NCI-H187 treated with DMSO at 0.1 percent for 48 hours (cell line): ENCODE results near the gene S100A1.
"Not testable (repeated sequence)": the region's sequence is repeated elsewhere in the genome, so short reads cannot be mapped to it uniquely, and the experiment has no call there.

Source experiments
- DNase-seq: peaks from one replicate; lab custom pipeline; 2025; lab: John Stamatoyannopoulos, UW

S100A1 gene

DNA sequence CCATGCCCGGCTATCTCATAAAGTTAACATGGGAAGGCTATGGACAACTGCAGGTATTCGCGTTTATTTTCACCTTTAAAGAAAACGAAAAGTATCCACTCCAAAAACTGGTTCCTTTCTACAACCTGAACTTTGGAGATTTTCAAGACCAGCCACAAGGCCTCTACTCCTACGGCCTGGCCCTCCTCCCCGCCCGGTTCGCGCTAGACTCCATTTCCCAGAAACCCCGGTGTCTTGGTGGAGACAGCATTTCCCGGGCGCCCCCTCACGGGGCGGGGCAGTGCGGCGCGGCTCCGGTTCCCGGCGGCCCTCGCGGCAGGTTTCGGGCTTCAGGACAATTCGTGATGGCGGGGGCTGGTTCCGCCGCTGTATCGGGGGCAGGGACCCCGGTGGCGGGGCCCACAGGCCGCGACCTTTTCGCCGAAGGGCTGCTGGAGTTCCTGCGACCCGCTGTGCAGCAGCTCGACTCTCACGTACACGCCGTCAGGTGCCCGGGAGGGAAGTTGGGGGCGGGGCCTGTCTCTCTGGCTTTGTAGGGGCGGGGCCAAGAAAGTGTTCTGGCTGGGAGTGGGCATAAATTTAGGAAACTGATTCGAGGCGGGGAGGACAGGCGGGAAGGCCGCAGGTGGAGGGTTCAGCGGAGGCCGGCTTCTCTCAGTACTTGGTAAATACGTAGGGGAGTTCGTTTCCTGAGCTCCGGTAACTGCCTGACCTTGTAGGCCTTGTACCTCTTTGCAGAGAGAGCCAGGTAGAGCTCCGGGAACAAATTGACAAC, 30.4 kb downstream of the S100A1 start, which contains the start of gene SNAPIN:
SNAPIN (plus strand) TSS at position 304 of the 775 bp plus-strand sequence; CDS start at position 345, 41 bp downstream.
- DNase-seq = peak; percentile 92

DNA sequence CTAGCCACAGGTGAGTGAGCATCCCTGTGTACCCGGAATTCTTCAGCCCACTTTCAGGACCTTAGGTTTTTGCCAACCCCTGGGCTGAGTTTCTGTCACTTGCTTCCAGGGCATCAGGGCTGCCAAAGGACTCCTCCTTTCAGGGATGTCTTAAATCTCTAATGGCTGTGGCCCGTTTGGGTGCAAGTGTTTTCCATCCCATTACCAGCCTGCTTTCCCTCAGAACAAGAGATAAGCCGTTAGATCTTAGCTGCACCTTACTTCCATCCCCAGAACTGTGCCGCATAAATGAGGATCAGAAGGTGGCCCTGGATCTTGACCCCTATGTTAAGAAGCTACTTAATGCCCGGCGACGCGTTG, 30.9 kb downstream of the S100A1 start:
- no peak for DNase-seq

DNA sequence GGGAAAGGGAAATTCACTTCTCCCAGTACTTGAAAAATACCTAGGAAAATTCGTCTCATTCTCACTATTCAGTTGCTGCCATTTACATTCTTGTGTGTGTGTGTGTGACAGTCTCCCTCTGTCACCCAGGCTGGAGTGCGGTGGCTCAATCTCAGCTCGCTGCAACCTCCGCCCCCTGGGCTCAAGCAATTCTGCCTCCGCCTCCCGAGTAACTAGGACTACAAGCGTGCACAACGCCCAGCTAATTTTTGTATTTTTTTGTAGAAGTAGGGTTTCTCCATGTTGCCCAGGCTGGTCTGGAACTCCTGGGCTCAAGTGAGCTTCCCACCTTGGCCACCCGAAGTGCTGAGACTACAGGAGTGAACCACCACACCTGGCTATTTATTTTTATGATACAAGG, 31.4 kb downstream of the S100A1 start:
- DNase-seq = no peak

DNA sequence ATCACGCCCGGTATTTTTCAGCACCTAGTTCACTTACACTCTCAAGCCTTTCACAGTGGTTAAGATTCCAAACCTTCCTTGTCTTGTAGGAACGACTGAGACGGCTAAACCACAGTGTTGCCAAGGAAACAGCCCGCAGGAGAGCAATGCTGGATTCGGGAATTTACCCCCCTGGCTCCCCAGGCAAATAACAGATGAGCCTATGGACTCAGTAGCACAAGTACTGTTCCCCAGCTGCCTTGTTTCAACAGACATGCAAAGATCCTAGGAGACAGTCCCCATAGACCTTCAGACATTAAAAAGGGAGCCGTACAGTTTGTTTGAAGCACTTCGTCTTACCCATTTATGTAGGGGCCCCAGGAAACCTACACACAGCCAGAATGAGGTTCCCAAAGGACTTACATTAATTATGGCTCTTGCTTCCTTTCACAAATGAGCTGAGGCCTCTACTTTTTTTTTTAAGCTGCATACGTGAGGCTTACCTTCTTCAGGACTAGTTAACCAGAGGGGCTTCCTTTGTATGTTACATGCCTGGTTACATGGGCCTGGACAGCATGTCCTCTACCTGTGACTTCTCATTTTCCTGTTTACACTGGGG, 33.0 kb downstream of the S100A1 start:
- no peak for DNase-seq

DNA sequence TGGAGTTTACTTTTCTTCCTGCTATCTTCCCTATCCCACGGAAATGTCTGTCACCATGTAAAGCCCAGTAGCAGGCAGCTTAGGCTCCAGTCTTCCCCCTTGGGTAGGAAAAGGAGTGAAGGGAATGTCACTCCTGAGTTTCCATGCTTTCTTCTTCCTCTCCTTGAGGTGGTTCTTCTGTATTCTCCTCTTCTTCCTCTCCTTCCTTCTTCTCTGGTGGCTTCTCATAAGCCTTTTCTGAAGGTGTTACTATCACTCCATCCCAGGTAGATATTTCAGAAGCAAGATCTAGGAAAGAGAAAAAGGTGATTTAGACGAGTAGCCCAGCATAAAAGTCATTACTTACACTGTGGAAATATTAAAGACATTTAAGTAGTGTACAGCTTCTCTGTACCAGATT, 34.0 kb downstream of the S100A1 start:
- no peak for DNase-seq

DNA sequence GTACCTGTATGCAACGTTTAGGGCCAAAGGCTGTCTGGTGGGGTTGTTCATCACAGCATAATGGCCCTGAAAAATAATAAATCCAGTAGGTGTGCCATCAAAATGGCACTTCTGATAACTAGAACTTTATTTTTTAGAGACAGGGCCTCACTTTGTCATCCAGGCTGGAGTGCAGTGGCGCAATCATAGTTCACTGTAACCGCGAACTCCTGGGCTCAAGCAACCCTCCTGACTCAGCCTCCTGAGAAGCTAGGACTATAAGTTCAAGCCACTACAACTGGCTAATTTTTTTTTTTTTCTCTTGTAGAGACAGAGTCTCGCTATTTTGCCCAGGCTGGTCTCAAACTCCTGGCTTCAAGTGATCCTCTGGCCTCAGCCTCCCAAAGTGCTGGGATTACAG, 35.0 kb downstream of the S100A1 start:
- DNase-seq = no peak

DNA sequence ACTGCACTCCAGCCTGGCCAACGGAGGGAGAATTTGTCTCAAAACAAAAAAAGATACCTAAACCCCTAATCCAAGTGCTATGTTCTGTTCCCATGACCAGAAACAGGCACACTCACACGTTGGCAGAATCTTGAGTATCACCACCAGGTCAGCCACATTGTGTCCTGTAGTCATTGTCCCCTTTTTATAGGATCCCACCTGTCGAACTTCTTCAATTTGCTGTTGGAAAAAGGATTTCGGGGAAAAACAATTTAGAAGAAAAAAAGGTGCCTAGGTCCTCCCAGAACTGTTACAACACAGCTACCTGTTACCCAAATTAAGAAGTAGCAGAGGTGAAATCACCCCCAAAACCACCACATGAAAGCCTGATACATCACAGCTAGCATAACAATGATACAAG, 39.2 kb downstream of the S100A1 start:
- no peak for DNase-seq

DNA sequence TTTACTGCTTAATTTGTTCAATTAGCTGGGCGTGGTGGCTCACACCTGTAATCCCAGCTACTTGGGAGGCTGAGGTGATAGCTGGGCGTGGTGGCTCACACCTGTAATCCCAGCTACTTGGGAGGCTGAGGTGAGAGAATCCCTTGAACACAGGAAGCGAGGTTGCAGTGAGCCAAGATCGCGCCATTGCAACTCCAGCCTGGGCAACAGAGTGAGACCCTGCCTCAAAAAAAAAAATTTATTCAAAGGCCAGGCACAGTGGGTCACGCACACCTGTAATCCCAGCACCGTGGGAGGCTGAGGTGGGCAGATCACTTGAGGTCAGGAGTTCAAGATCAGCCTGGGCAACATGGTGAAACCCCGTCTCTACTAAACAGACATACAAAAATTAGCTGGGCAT, 40.4 kb downstream of the S100A1 start:
- DNase-seq = not testable (repeated sequence)

DNA sequence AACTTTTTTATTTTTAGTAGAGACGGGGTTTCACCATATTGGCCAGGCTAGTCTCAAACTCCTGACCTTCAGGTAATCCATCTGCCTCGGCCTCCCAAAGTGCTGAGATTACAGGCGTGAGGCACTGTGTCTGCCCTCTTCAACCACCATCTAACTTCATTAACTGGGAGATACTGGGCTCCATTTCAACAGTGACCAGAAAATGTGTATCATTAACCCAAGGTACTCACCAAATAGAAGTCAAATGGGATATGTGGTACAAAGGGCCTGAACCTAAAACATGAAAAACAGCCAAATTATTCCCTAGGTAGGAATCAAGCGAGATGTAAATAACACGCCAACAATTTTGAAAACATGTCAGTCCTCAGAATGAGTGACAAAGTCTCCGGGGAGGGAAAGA, 41.4 kb downstream of the S100A1 start:
- DNase-seq = no peak

DNA sequence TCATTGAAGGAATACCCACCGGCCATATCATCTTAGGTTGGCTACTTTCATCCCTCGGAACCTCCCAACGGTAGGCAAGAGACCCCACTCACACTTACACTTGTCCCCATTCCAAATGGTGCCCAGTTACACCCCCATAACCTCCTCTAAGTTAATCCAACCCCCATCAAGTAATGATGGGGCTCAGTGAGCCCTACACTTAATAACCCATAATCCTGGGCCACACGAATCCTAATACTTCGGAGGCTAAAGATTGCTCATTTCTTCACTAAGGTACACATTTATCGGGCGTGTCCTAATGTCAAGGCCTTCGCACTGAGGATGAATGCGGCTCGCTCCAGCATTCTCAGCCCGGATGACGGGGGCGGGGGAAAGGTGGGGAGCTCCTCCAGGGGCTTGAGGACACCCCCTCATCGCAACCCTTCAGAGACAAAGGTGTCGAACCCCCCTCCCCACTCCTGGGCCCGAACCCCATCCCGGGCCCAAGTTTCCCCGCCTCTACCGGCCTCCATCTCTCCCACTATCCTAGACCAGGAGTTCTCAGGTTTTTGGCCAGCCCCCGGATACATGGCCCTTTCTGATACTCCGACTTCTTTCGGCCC, 42.1 kb downstream of the S100A1 start:
- DNase-seq = no peak

DNA sequence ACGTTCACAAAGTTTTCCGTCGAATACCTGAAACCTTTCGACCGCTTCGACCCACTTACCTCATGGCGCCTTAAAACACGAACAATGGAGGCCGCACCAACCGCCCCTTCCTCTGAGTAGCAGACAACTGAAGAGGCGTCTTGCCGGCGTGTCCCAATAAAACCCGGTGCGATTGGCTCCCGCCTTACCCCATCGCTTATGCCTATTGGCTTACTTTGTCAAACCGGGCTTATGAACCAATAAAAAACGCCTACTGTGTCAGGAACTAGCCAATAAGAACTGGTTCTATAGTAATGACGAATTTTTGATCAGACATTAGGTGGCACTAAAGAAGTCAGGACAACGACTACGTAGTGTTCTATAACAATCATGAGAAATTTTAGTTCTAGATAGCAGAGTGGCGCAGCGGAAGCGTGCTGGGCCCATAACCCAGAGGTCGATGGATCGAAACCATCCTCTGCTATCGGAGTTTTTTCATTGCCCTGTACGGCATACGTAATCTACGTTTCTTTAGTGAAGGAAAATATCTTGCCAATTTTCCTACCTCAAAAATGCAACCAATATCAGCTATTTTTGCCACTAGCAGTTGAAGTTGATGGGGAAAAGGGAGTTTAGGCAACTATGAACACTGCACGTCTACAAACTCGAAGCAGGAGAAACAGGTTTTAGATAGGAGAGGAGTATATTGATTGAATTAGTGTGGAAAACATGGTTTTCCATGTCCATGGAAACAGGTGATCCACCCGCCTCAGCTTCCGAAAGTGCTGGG, 42.8 kb downstream of the S100A1 start, which contains the start of gene ILF2:
ILF2 (minus strand) TSS at position 135 of the 769 bp plus-strand sequence; CDS start at position 64, 71 bp downstream.
- peak; percentile 100 for DNase-seq

DNA sequence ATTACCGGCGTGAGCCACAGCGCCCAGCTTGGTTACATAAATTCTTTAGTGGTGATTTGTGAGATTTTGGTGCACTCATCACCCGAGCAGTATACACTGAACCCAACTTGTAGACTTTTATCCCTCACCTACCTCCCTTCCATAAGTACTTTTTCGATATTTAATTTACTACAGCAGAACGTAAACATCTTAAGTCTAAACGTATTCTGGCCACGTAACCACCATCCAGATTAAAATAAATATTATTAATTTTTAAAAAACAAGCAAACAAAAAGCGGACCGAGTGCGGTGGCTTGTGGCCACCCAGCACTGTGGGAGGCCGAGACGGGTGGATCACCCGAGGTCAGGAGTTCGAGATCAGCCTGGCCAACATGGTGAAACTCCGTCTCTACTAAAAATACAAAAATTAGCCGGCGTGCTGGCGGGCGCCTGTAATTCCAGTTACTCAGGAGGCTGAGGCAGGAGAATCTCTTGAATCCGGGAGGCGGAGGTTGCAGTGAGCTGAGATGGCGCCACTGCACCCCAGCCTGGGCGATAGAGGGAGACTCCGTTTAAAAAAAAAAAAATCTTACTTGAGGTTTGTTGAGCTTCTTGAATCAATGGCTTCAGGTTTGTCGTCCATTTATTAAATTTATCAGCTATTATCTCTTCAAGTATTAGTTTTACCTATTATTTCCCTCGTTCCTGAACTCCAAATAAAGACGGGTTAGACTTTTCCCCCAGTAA, 43.6 kb downstream of the S100A1 start:
- DNase-seq = peak; percentile 78

DNA sequence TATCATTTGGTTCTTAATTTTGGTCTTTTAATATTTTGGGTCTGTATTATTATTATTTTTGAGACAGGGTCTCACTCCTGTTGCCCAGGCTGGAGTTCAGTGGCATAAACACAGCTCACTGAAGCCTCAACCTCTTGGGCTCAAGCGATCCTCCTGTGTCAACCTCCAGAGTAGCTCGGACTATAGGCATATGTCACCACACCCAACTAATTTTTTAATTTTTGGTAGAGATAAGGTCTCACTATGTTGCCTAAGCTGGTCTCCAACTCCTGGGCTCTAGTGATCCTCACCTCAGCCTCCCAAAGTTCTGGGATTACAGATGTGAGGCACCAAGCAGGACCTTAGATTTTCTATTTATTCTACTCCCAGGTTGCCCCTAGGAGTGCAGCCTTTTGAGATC, 45.3 kb downstream of the S100A1 start:
- DNase-seq = no peak

DNA sequence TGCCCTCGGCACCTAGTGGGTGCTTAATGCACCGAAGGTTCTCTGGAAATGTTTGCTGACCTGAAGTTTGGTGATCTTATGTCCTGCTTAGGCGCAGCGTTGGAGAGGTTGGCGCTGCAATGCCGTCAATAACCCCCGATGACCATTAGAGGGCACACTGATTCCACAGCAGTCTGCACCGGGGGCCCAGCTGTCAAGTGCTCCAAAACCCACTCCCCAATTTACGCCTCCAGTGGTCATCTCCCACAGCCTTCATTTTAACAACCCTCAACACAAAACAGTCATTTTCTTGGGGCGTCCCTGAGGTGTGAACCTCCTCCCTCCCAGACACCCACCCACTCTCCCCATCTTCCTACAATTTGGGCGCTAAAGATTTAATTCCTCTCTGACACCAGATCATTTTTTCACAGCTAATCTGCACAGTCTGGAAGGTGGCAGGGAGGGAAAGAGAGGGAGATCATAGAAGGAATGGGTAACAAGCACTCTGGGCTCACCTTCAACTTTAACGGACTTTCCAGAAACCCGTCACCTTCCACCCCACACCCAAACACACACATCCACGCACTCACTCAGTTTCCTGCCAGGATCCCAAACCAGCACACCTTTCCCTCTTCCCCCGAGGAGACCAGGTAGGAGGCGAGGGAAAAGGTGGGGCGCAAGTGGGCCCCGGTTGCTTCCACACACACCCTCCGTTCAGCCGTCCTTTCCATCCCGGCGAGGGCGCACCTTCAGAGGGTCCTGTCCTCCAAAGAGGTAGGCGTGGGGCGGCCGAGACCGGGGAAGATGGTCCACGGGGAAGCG, 49.7 kb downstream of the S100A1 start:
- no peak for DNase-seq

DNA sequence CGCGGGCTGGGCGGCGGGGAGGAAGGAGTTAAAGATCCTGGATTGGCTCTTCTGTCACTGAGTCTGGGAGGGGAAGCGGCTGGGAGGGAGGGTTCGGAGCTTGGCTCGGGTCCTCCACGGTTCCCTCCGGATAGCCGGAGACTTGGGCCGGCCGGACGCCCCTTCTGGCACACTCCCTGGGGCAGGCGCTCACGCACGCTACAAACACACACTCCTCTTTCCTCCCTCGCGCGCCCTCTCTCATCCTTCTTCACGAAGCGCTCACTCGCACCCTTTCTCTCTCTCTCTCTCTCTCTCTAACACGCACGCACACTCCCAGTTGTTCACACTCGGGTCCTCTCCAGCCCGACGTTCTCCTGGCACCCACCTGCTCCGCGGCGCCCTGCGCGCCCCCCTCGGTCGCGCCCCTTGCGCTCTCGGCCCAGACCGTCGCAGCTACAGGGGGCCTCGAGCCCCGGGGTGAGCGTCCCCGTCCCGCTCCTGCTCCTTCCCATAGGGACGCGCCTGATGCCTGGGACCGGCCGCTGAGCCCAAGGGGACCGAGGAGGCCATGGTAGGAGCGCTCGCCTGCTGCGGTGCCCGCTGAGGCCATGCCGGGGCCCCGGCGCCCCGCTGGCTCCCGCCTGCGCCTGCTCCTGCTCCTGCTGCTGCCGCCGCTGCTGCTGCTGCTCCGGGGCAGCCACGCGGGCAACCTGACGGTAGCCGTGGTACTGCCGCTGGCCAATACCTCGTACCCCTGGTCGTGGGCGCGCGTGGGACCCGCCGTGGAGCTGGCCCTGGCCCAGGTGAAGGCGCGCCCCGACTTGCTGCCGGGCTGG, 50.5 kb downstream of the S100A1 start, which contains the start of gene NPR1:
NPR1 (plus strand) TSS at position 170 of the 818 bp plus-strand sequence; CDS start at position 591, 421 bp downstream.
- DNase-seq = no peak

DNA sequence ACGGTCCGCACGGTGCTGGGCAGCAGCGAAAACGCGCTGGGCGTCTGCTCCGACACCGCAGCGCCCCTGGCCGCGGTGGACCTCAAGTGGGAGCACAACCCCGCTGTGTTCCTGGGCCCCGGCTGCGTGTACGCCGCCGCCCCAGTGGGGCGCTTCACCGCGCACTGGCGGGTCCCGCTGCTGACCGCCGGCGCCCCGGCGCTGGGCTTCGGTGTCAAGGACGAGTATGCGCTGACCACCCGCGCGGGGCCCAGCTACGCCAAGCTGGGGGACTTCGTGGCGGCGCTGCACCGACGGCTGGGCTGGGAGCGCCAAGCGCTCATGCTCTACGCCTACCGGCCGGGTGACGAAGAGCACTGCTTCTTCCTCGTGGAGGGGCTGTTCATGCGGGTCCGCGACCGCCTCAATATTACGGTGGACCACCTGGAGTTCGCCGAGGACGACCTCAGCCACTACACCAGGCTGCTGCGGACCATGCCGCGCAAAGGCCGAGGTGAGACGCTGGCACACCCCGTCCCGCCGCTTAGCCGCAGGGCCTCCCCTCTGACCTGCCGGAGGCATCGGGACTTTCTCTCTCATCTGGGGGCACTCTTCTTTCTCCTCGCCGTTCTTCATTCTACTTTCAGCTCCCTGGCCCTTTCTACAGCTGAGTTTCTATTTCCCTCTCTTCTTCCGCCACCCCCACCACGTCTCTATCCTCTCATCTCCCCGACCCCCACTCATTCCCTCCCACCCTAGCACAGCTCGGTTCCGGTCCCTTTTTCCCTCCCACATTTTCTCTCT, 51.3 kb downstream of the S100A1 start:
- no peak for DNase-seq

DNA sequence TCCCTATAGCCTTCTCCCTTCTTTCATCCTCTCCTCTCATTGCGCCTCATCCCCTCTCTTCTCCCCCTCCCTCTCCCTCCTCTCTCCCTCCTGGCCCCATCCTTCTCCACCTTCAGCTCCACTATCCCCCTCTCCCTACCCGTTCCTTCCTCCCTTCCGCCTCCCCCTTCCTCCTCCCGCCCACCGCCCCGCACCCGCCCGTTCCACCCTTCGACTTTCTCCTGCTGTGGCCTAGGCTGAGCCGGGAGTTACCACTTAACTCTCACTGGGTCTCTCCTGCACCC, 51.8 kb downstream of the S100A1 start:
- DNase-seq = no peak
